Neuronal stem cell (in vitro differentiated cells): ENCODE measurements around the gene TNS1.

Source experiments
- DNase-seq: peaks from one replicate; pipeline ENCODE4 v3.0.0-alpha.2; 2013; ENCODE audit warnings: low spot score
- H2AFZ ChIP-seq: one replicate; pipeline ENCODE4 v1.6.1; 2013; ENCODE audit warnings: mild to moderate bottlenecking, low read length, inconsistent platforms
- H2AK5ac ChIP-seq: 2 replicates; pipeline ENCODE4 v1.6.1; 2013; ENCODE audit warnings: low read depth, mild to moderate bottlenecking, inconsistent platforms, low read length, moderate library complexity, mixed read lengths
- H2BK120ac ChIP-seq: 2 replicates; pipeline ENCODE4 v1.6.1; 2013; ENCODE audit warnings: low read depth, mild to moderate bottlenecking, inconsistent platforms, low read length, moderate library complexity, mixed read lengths
- H2BK12ac ChIP-seq: one replicate; pipeline ENCODE4 v1.6.1; 2013; ENCODE audit warnings: low read length, inconsistent platforms
- H2BK15ac ChIP-seq: 2 replicates; pipeline ENCODE4 v1.6.1; 2013; ENCODE audit warnings: mild to moderate bottlenecking, low read length, inconsistent platforms, mixed read lengths
- H2BK5ac ChIP-seq: one replicate; pipeline ENCODE4 v1.6.1; 2013; ENCODE audit warnings: inconsistent platforms, mild to moderate bottlenecking, low read length, moderate library complexity
- H3K14ac ChIP-seq: one replicate; pipeline ENCODE4 v1.6.1; 2013; ENCODE audit warnings: low read length, inconsistent platforms
- H3K18ac ChIP-seq: 2 replicates; pipeline ENCODE4 v1.6.1; 2013; ENCODE audit warnings: low read length, inconsistent platforms
- H3K23ac ChIP-seq: 2 replicates; pipeline ENCODE4 v1.6.1; 2013; ENCODE audit warnings: low read depth, mild to moderate bottlenecking, mixed read lengths, low read length, inconsistent platforms; ENCODE audit not compliant: poor library complexity
- H3K27ac ChIP-seq: replicated peaks from 3 replicates; pipeline ENCODE4 v1.5.1; 2013; ENCODE audit warnings: low read length, inconsistent platforms
- H3K27me3 ChIP-seq, 3 experiments: 2 replicates each; pipeline ENCODE4 v1.6.1; 2013; ENCODE audit warnings: low read length in 3 of 3, mild to moderate bottlenecking in 2 of 3, inconsistent platforms in 1 of 3, low read depth in 1 of 3, mixed read lengths in 1 of 3, moderate library complexity in 1 of 3; ENCODE audit not compliant: control insufficient read depth in 3 of 3, insufficient read depth in 3 of 3
- H3K36me3 ChIP-seq, 2 donors: replicated peaks in 1 of 2; 2 replicates each; pipeline ENCODE4 v1.6.1; 2013; ENCODE audit warnings: low read length in 2 of 2; ENCODE audit not compliant: control insufficient read depth in 2 of 2, insufficient read depth in 2 of 2
- H3K4ac ChIP-seq: 2 replicates; pipeline ENCODE4 v1.6.1; 2013; ENCODE audit warnings: inconsistent platforms, mild to moderate bottlenecking, low read length, moderate library complexity
- H3K4me1 ChIP-seq, 2 donors: 1 replicate in 1 of 2; 2 replicates in 1 of 2; pipeline ENCODE4 v1.6.1; 2013; ENCODE audit warnings: low read length in 2 of 2, low read depth in 1 of 2; ENCODE audit not compliant: control insufficient read depth in 2 of 2, insufficient read depth in 1 of 2
- H3K4me2 ChIP-seq: one replicate; pipeline ENCODE4 v1.6.1; 2013; ENCODE audit warnings: mild to moderate bottlenecking, low read length, inconsistent platforms; ENCODE audit not compliant: insufficient read depth, poor library complexity, severe bottlenecking
- H3K4me3 ChIP-seq, 2 donors: 2 replicates each; pipeline ENCODE4 v1.5.1; 2013; ENCODE audit warnings: low read length in 2 of 2, mild to moderate bottlenecking in 2 of 2, inconsistent platforms in 1 of 2, moderate library complexity in 1 of 2
- H3K79me1 ChIP-seq: one replicate; pipeline ENCODE4 v1.6.1; 2013; ENCODE audit warnings: low read depth, mild to moderate bottlenecking, inconsistent platforms, low read length, moderate library complexity
- H3K9ac ChIP-seq: one replicate; pipeline ENCODE4 v1.6.1; 2013; ENCODE audit warnings: mild to moderate bottlenecking, low read depth, low read length, inconsistent platforms; ENCODE audit not compliant: poor library complexity
- H3K9me3 ChIP-seq, 2 donors: replicated peaks in 1 of 2; 2 replicates each; pipeline versions ENCODE3 to v1.6.1; 2013; ENCODE audit warnings: low read length in 2 of 2, mild to moderate bottlenecking in 2 of 2, inconsistent platforms in 1 of 2, low read depth in 1 of 2, mixed read lengths in 1 of 2, moderate library complexity in 1 of 2; ENCODE audit not compliant: control insufficient read depth in 2 of 2, insufficient read depth in 1 of 2
- H4K8ac ChIP-seq: one replicate; pipeline ENCODE4 v1.6.1; 2013; ENCODE audit warnings: low read depth, mild to moderate bottlenecking, inconsistent platforms, low read length, moderate library complexity
- H4K91ac ChIP-seq: one replicate; pipeline ENCODE4 v1.6.1; 2013; ENCODE audit warnings: low read length, low read depth, mild to moderate bottlenecking, inconsistent platforms; ENCODE audit not compliant: poor library complexity
- WGBS, 2 donors: extraction: QIAGEN DNeasy Blood & Tissue Kit; methylation state at CpG; one replicate each; pipeline ENCODE4 v1.1.7; 2013; ENCODE audit warnings: missing lambda C conversion rate in 2 of 2, mixed read lengths in 1 of 2; ENCODE audit not compliant: insufficient read length in 2 of 2, insufficient replicate concordance in 1 of 2; ENCODE audit errors: extremely low coverage in 2 of 2; 5-methylcytosine and 5-hydroxymethylcytosine counted together

The TNS1 gene

GRCh38 chr2:217822296-217823252, 180.2 kb downstream of the TNS1 start:
- H3K4me3 ChIP-seq = no peak overlapping the region
- no peak for DNase-seq
- no peaks in the 10 kb centered on the region for H3K79me1 ChIP-seq
- no peak overlapping the region for H4K91ac ChIP-seq
- H4K8ac ChIP-seq = no peak overlapping the region
- no peak overlapping the region for H3K4me2 ChIP-seq
- no peak overlapping the region for H2AFZ ChIP-seq
- no peak overlapping the region for H2AK5ac ChIP-seq
- no peak overlapping the region for H3K18ac ChIP-seq
- no peak overlapping the region for H3K27ac ChIP-seq
- peaks cover 0 to 30% (median 0%) of the 10 kb centered on the region in 3 experiments for H3K27me3 ChIP-seq
- no peak overlapping the region for H3K4ac ChIP-seq
- no peak overlapping the region for H2BK15ac ChIP-seq
- H3K4me1 ChIP-seq = peaks cover 11 to 16% of the 10 kb centered on the region in 2 donors
- H3K9ac ChIP-seq = no peak overlapping the region
- no peak overlapping the region for H3K23ac ChIP-seq
- H3K14ac ChIP-seq = no peak overlapping the region
- no peak overlapping the region for H2BK120ac ChIP-seq
- no peak overlapping the region for H2BK12ac ChIP-seq
- H3K9me3 ChIP-seq = no peaks in the 10 kb centered on the region
- H3K36me3 ChIP-seq = no peaks in the 10 kb centered on the region
- WGBS, 2 donors = no CpG with 5 or more reads among the region's 14 CpGs
- H2BK5ac ChIP-seq = no peak overlapping the region

- no peak overlapping the region for H3K4ac ChIP-seq
- H2BK12ac ChIP-seq = no peak overlapping the region
- peaks cover 0 to 34% (median 0%) of the 10 kb centered on the region in 3 experiments for H3K27me3 ChIP-seq
- no peak for DNase-seq
- no peak overlapping the region for H3K9ac ChIP-seq
- no peaks in the 10 kb centered on the region for H3K36me3 ChIP-seq
- H4K8ac ChIP-seq = no peak overlapping the region
- peaks cover 11 to 19% of the 10 kb centered on the region in 2 donors for H3K4me1 ChIP-seq
- no peak overlapping the region for H3K27ac ChIP-seq
- H3K14ac ChIP-seq = peak overlapping the region; percentile 39
- no peak overlapping the region for H4K91ac ChIP-seq
- no peak overlapping the region for H2BK120ac ChIP-seq
- no peaks in the 10 kb centered on the region for H3K79me1 ChIP-seq
- no peak overlapping the region for H2AFZ ChIP-seq
- H3K4me3 ChIP-seq = no peak overlapping the region
- H3K9me3 ChIP-seq = no peaks in the 10 kb centered on the region
- no CpG with 5 or more reads among the region's 12 CpGs for WGBS, 2 donors
- H2BK15ac ChIP-seq = no peak overlapping the region
- H3K23ac ChIP-seq = no peak overlapping the region
- peak overlapping the region; percentile 3 for H3K18ac ChIP-seq
- H3K4me2 ChIP-seq = no peak overlapping the region
- no peak overlapping the region for H2AK5ac ChIP-seq
- H2BK5ac ChIP-seq = no peak overlapping the region
Measured at GRCh38 chr2:217821536-217822147, 181.2 kb downstream of the TNS1 start.

- H3K27me3 ChIP-seq = peaks cover 0 to 32% (median 0%) of the 10 kb centered on the region in 3 experiments
- no peak overlapping the region for H3K9ac ChIP-seq
- H2BK120ac ChIP-seq = no peak overlapping the region
- H3K4ac ChIP-seq = no peak overlapping the region
- no peak overlapping the region for H2BK15ac ChIP-seq
- H3K14ac ChIP-seq = no peak overlapping the region
- H3K4me2 ChIP-seq = no peak overlapping the region
- H2BK5ac ChIP-seq = no peak overlapping the region
- H2AK5ac ChIP-seq = peak overlapping the region; percentile 38
- H3K23ac ChIP-seq = peak overlapping the region; percentile 35
- H3K4me1 ChIP-seq = peaks cover 11 to 24% of the 10 kb centered on the region in 2 donors
- no peak overlapping the region for H4K91ac ChIP-seq
- H3K18ac ChIP-seq = peak overlapping the region; percentile 58
- no peaks in the 10 kb centered on the region for H3K9me3 ChIP-seq
- DNase-seq = no peak
- H2BK12ac ChIP-seq = no peak overlapping the region
- no peak overlapping the region for H3K4me3 ChIP-seq
- no peaks in the 10 kb centered on the region for H3K79me1 ChIP-seq
- H3K36me3 ChIP-seq = no peaks in the 10 kb centered on the region
- H2AFZ ChIP-seq = no peak overlapping the region
- H3K27ac ChIP-seq = no peak overlapping the region
- no CpG with 5 or more reads among the region's 4 CpGs for WGBS, 2 donors
- H4K8ac ChIP-seq = no peak overlapping the region
Measured at GRCh38 chr2:217820904-217821303, 181.9 kb downstream of the TNS1 start.
